Measurements from ENCODE around the gene PTPRR. TPM values are rescaled to one million over a fixed set of nuclear protein-coding genes. Genes with fewer than 3 reads are reported as not detected.
"Not testable (repeated sequence)": the region's sequence is repeated elsewhere in the genome, so short reads cannot be mapped to it uniquely, and the experiment has no call there.

The PTPRR gene
- total and polyA plus RNA-seq, 5 experiments from 2014 or later: not detected

DNA sequence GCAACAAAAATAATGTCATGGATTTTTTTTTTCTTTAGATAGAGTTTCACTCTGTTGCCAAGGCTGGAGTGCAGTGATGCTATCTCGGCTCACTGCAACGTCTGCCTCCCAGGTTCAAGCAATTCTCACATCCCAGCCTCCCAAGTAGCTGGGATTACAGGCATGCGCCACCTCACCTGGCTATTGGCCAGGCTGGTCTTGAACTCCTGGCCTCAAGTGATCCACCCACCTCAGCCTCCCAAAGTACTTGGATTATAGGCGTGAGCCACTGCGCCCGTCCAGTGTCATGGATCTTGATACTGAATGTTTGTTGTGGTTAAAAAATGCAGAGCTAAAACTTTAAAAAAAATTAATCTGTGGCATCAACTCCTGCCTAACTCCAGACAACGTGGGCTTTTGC lies 175.5 kb downstream of the PTPRR start:
- POLR2A ChIA-PET: no interaction called here
- no peak for DNase-seq
- no peak for ATAC-seq
- Mint-ChIP-seq H3K27ac (no peak overlapping the region), H3K9me3 (peaks cover 0 to 2% (median 0%) of the 10 kb centered on the region in 9 donors), H3K27me3 (peaks cover 3 to 23% (median 6%) of the 10 kb centered on the region in 5 donors), H3K36me3 (no peaks in the 10 kb centered on the region), H3K4me3 (no peak overlapping the region), H3K4me1 (no peaks in the 10 kb centered on the region)

DNA sequence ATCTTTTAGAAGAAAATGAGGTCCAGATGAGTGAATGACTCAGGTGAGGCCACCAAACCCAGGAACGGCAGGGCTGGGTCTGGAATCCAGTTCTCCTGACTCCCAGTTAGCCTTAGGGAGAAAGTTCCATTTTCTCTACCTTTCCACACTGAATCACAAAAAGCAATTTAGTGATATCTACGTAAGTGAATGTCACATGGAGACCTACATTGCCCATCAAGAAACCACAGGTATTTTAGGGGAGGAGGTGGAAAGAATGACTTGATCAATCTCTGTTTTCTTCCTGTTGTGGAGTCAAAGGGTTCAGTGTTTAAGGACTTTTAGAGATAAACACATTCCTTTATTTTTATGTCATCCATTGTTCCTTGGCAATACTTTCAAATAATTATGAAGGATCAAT lies 176.4 kb downstream of the PTPRR start:
- Mint-ChIP-seq H3K4me1 (no peaks in the 10 kb centered on the region), H3K27me3 (peaks cover 5 to 30% (median 7%) of the 10 kb centered on the region in 5 donors), H3K27ac (no peak overlapping the region), H3K36me3 (no peaks in the 10 kb centered on the region), H3K9me3 (peaks cover 0 to 1% (median 0%) of the 10 kb centered on the region in 9 donors), H3K4me3 (no peak overlapping the region)
- ATAC-seq (no peak), DNase-seq (no peak)
- POLR2A ChIA-PET: no interaction called here

DNA sequence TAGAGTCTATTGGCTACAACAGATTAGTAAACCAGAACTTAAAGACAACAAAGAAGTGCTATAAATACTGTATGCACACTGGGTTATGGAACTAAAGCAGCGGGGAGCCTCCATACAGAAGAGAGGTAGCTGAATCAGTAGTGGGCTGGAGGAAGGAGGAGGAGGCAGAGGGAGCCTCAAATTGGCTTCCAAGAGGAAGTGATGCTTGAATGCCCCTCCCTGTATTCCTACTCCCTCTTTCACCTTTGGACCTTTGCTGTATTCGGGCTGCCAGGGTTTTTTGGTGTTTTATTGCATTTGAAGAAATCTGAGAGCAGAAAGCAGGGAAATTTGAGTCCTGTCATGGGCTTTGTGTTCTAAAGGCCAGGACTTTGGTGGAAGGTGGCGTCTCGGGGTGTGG lies 179.3 kb downstream of the PTPRR start:
- Mint-ChIP-seq H3K27me3 (peaks cover 6 to 40% (median 8%) of the 10 kb centered on the region in 5 donors), H3K27ac (no peak overlapping the region), H3K9me3 (no peaks in the 10 kb centered on the region), H3K4me3 (no peak overlapping the region), H3K36me3 (no peaks in the 10 kb centered on the region), H3K4me1 (no peaks in the 10 kb centered on the region)
- POLR2A ChIA-PET: no interaction called here
- DNase-seq (no peak), ATAC-seq (no peak)

GRCh38 chr12:70739756-70740155 lies 180.8 kb downstream of the PTPRR start:
- ATAC-seq (no peak), DNase-seq (no peak)
- no peaks in the 10 kb centered on the region for H3K4me1 Mint-ChIP-seq
- H3K9me3 Mint-ChIP-seq: peaks cover 0 to 7% (median 0%) of the 10 kb centered on the region in 9 donors
- no peak overlapping the region for H3K4me3 Mint-ChIP-seq
- no peaks in the 10 kb centered on the region for H3K36me3 Mint-ChIP-seq
- peaks cover 7 to 40% (median 11%) of the 10 kb centered on the region in 5 donors for H3K27me3 Mint-ChIP-seq
- no peak overlapping the region for H3K27ac Mint-ChIP-seq
- POLR2A ChIA-PET: no interaction called here

- POLR2A ChIA-PET: no interaction called here
- ATAC-seq (no peak), DNase-seq (no peak)
- H3K27ac Mint-ChIP-seq: no peak overlapping the region
- H3K9me3 Mint-ChIP-seq: peaks cover 0 to 7% (median 0%) of the 10 kb centered on the region in 9 donors
- no peaks in the 10 kb centered on the region for H3K36me3 Mint-ChIP-seq
- peaks cover 5 to 28% (median 12%) of the 10 kb centered on the region in 5 donors for H3K27me3 Mint-ChIP-seq
- H3K4me3 Mint-ChIP-seq: no peak overlapping the region
- no peaks in the 10 kb centered on the region for H3K4me1 Mint-ChIP-seq
Observed at GRCh38 chr12:70736351-70737133, 184.0 kb downstream of the PTPRR start.

DNA sequence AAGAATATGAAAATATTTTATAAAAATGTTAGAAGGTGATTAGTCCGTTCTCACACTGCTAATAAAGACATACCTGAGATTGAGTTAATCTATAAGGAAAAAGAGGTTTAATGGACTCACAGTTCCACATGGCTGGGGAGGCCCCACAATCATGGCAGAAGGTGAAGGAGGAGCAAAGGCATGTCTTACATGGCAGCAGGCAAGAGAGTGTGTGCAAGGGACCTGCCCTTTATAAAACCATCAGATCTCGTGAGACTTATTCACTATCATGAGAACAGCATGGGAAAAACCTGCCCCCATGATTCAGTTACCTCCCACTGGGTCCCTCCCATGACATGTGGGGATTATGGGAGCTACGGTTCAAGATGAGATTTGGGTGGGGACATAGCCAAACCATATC lies 185.3 kb downstream of the PTPRR start:
- H3K27me3 Mint-ChIP-seq: peaks cover 5 to 20% (median 15%) of the 10 kb centered on the region in 5 donors
- H3K4me1 Mint-ChIP-seq, H3K9me3 Mint-ChIP-seq, H3K27ac Mint-ChIP-seq, POLR2A ChIA-PET, H3K36me3 Mint-ChIP-seq, DNase-seq, H3K4me3 Mint-ChIP-seq, ATAC-seq: not testable (repeated sequence)

DNA sequence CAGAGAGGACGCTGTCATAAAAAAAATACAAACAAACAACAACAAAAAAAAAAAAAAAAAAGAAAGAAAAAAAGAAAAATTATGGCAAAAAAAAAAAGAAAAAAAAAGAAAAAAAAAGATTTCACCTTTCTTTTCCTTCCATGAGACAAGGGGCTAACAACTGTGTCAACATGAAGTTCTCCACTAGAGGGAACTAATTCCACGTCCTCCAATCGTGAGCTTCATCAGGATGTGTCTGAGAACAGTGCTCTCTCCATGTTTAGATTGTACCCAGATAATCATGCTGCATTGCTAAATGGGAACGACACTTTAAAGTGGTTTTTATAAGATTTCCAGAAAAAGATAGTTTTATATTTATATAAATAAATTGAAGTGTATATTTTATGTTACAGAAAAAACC lies 187.2 kb downstream of the PTPRR start:
- DNase-seq (peak in 2 of 10 donors; percentile 4 to 34), ATAC-seq (peak in 1 of 2 donors; percentile 62)
- Mint-ChIP-seq H3K36me3 (no peaks in the 10 kb centered on the region), H3K27ac (no peak overlapping the region), H3K4me1 (peaks cover 0 to 2% (median 0%) of the 10 kb centered on the region in 4 donors), H3K4me3 (no peak overlapping the region), H3K9me3 (peaks cover 0 to 7% (median 0%) of the 10 kb centered on the region in 9 donors), H3K27me3 (peaks cover 0 to 17% (median 9%) of the 10 kb centered on the region in 5 donors)
- POLR2A ChIA-PET: no interaction called here

- Mint-ChIP-seq H3K4me1 (peaks cover 0 to 2% (median 0%) of the 10 kb centered on the region in 4 donors), H3K9me3 (peaks cover 0 to 7% (median 0%) of the 10 kb centered on the region in 9 donors), H3K27me3 (peaks cover 0 to 16% (median 5%) of the 10 kb centered on the region in 5 donors), H3K27ac (no peak overlapping the region), H3K36me3 (no peaks in the 10 kb centered on the region), H3K4me3 (no peak overlapping the region)
- ATAC-seq (no peak), DNase-seq (no peak)
- POLR2A ChIA-PET: no interaction called here
Observed at GRCh38 chr12:70732287-70732686, 188.3 kb downstream of the PTPRR start.

DNA sequence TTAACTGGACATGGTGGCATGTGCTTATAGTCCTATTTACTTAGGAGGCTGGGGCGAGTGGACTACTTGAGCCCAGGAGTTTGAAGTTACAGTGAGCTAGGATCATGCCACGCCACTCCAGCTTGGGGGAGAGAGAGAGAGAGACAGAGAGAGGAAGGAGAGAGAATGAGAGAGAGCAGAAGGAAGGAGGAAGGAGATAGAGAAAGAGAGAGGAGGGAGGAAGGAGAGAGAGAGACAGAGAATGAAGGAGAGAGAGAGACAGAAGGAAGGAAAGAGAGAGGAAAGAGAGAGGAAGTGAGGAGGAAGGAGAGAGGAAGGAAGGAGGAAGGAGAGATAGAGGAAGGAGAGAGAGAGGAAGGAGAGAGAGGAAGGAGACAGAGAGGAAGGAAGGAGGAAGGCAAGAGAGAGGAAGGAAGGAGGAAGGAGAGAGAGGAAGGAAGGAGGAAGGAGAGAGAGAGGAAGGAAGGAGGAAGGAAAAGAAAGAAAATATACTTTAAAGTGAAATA lies 189.8 kb downstream of the PTPRR start:
- ATAC-seq (no peak), DNase-seq (no peak)
- H3K4me3 Mint-ChIP-seq: no peak overlapping the region
- peaks cover 0 to 5% (median 0%) of the 10 kb centered on the region in 9 donors for H3K9me3 Mint-ChIP-seq
- H3K36me3 Mint-ChIP-seq: no peaks in the 10 kb centered on the region
- peaks cover 0 to 14% (median 2%) of the 10 kb centered on the region in 5 donors for H3K27me3 Mint-ChIP-seq
- peaks cover 0 to 2% (median 0%) of the 10 kb centered on the region in 4 donors for H3K4me1 Mint-ChIP-seq
- peak overlapping the region in 1 of 10 donors; percentile 77 for H3K27ac Mint-ChIP-seq
- POLR2A ChIA-PET: no interaction called here

DNA sequence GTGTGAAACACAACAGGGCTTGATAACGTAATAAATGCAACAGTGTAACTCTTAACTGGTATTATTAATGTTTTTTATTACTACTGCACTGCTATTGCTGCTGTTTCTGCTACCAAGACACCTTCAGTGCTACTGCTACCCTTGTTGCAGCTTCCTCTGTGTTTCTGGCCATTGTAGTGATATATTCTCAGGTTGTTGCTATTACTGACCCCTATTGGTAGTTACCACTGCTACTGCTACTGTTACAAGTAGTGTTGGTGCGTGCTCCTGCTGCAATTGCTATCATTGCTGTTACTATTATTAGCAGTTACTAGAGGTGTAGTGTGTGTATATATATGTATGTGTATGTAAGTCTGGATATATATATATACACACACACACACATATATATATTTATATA lies 196.1 kb downstream of the PTPRR start:
- Mint-ChIP-seq H3K27ac (no peak overlapping the region), H3K9me3 (no peaks in the 10 kb centered on the region), H3K4me1 (peaks cover 3 to 14% (median 9%) of the 10 kb centered on the region in 4 donors), H3K27me3 (peaks cover 0 to 7% (median 4%) of the 10 kb centered on the region in 5 donors), H3K36me3 (no peaks in the 10 kb centered on the region), H3K4me3 (no peak overlapping the region)
- ATAC-seq (no peak), DNase-seq (no peak)
- POLR2A ChIA-PET: no interaction called here

- POLR2A ChIA-PET: no interaction called here
- ATAC-seq (peak in 1 of 2 donors; percentile 79), DNase-seq (peak in 2 of 10 donors; percentile 10 to 67)
- Mint-ChIP-seq H3K9me3 (no peaks in the 10 kb centered on the region), H3K27ac (peak overlapping the region in 3 of 10 donors; percentile 17 to 79 (median 64)), H3K27me3 (peaks cover 2 to 21% (median 8%) of the 10 kb centered on the region in 5 donors), H3K36me3 (no peaks in the 10 kb centered on the region), H3K4me1 (peaks cover 3 to 15% (median 9%) of the 10 kb centered on the region in 4 donors), H3K4me3 (peak overlapping the region in 1 of 10 donors; percentile 7)
Observed at GRCh38 chr12:70722584-70723343, 197.8 kb downstream of the PTPRR start.

DNA sequence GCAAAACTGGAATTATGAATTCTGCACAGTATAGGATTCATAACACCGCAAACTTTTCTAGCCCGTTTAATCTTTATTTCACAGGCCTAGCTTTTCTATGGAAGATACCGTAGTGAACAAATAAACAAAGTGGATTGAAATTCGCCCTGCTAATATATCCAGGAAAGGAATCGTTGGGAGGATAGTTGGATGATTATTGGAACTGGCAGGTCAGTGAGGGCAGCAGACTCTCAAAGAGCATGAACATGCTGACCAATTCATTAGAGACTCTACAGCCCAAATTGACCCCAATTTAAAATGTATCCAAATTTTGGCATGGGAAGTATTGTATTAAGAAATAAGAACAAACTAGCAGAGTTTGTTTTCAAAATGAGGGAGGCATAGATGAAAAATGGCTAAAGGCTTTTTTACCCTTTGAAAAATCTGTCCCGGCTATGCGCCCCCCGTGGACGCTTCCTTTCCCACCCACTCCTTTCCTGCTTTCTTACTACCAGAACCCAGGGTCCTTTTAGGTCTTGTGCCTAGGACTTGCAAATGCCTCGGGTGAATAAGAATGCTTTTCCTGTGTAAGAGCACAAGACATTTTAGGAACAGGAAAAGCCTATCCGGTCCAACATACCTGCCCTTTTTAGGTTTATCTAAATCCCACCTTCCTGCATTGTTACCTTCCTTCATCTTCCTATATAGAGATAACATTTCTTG lies 198.7 kb downstream of the PTPRR start:
- ATAC-seq (no peak), DNase-seq (no peak)
- H3K27me3 Mint-ChIP-seq: peaks cover 6 to 21% (median 8%) of the 10 kb centered on the region in 5 donors
- H3K27ac Mint-ChIP-seq: peak overlapping the region in 2 of 10 donors; percentile 23 to 79
- H3K36me3 Mint-ChIP-seq: no peaks in the 10 kb centered on the region
- H3K4me1 Mint-ChIP-seq: peaks cover 3 to 15% (median 9%) of the 10 kb centered on the region in 4 donors
- POLR2A ChIA-PET: no interaction called here
- H3K4me3 Mint-ChIP-seq: no peak overlapping the region
- H3K9me3 Mint-ChIP-seq: no peaks in the 10 kb centered on the region

Data from naive thymus-derived CD8-positive, alpha-beta T cell (primary cell).